Measurements from ENCODE around the gene EFCAB12. TPM values are rescaled to one million over a fixed set of nuclear protein-coding genes. Genes with fewer than 3 reads are reported as not detected.
A peak's percentile ranks its signal among the peaks of the same experiment; 100 is the strongest.

Gene EFCAB12
- polyA plus RNA-seq, 2 of the 4 experiments (the other 2 are of a cell fraction): 0.62 to 1.1 TPM

- Histone ChIP-seq H3K4me2 (peak overlapping the region; percentile 37; the same call in 1 of the 3 replicates), H3K4me1 (peaks cover 7% of the 10 kb centered on the region; the same call in 1 of the 3 replicates), H3K27ac (peak overlapping the region in 1 of 2 experiments; percentile 75; a peak in 3 of 6 replicates), H3K4me3 (no peak overlapping the region), H3K9me3 (no peaks in the 10 kb centered on the region)
- FAIRE-seq (no peak), DNase-seq (ENCODE audit: low read depth in 1 of 2, low spot score in 1 of 2) (peak in 1 of 2 experiments; percentile 16), ATAC-seq (peak; percentile 44 to 55; a peak in 3 of 6 replicates)
- ChIA-PET POLR2A (no interaction called here), CTCF (interaction anchor here (1.2 kb wide), 1 partner anchor 15 kb away, joined by 3 read pairs; no protein-coding TSS in a partner anchor)
- WGBS (ENCODE audit: missing lambda C conversion rate): 57% methylated on average over 10 of the region's 18 CpGs
- TF ChIP-seq EHF (CRISPR knock-in tag; IDR thresholded peaks at IDR 0.05) (no peak), KDM1A (IDR thresholded peaks at IDR 0.05; ENCODE audit: low read depth) (0 out of 2 replicates have a peak, but pooled peaks have one; percentile 44), PHF8 (IDR thresholded peaks at IDR 0.05; ENCODE audit: borderline replicate concordance, low read depth) (no peak), ATOH8 (CRISPR knock-in tag; IDR thresholded peaks at IDR 0.05; ENCODE audit: low read depth) (no peak)
Measured at GRCh38 chr3:129358772-129359371, 69.6 kb downstream of the EFCAB12 start.

- DNase-seq (ENCODE audit: low read depth in 1 of 2, low spot score in 1 of 2): no peak
- CTCF ChIA-PET: interaction anchor here (1.2 kb wide), 1 partner anchor 14 kb away, joined by 3 read pairs; no protein-coding TSS in a partner anchor
- WGBS (ENCODE audit: missing lambda C conversion rate): 85% methylated on average over 10 of the region's 13 CpGs
Measured at GRCh38 chr3:129358177-129358771, 70.2 kb downstream of the EFCAB12 start.

DNA sequence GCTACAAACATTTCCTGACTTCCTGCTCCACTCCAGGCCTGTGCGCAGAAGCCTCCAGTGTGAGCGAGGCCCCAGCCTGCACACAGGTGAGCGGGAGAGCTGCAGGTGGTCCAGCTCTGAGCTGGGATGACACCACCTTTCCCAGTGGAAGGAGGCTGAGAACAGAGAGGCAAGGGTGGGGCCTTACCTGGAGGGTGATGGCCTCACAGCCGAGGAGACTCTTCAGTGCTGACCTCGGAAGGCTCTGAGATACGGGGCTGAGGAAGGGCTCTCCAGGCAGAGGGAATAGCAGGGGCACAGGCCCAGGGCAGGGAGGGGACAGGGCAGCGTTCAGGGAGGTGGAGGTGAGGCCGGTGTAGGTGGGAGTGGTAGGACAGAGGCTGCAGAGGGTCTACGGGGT is 70.8 kb downstream of the EFCAB12 start:
- DNase-seq (ENCODE audit: low read depth in 1 of 2, low spot score in 1 of 2): no peak
- Histone ChIP-seq H3K4me3 (no peak overlapping the region), H3K9me3 (no peaks in the 10 kb centered on the region), H3K27ac (no peak overlapping the region), H3K4me1 (peaks cover 7% of the 10 kb centered on the region; the same call in 1 of the 3 replicates), H3K4me2 (no peak overlapping the region)
- whole genome bisulfite sequencing (ENCODE audit: missing lambda C conversion rate): 81% methylated on average over 6 of the region's 9 CpGs
- 0 out of 6 replicates have a peak, but pooled peaks of 1 of the 2 experiments have one; percentile 13 for ATAC-seq
- no peak for TF ChIP-seq EP300 (IDR thresholded peaks at IDR 0.05)
- TF ChIP-seq HDAC2 (IDR thresholded peaks at IDR 0.05): no peak
- no peak for TF ChIP-seq ZSCAN20 (CRISPR knock-in tag; IDR thresholded peaks at IDR 0.05)
- TF ChIP-seq POLR2AphosphoS2 (conservative IDR thresholded peaks at IDR 0.05; ENCODE audit: low read length): no peak
- TF ChIP-seq, protein P1, sequence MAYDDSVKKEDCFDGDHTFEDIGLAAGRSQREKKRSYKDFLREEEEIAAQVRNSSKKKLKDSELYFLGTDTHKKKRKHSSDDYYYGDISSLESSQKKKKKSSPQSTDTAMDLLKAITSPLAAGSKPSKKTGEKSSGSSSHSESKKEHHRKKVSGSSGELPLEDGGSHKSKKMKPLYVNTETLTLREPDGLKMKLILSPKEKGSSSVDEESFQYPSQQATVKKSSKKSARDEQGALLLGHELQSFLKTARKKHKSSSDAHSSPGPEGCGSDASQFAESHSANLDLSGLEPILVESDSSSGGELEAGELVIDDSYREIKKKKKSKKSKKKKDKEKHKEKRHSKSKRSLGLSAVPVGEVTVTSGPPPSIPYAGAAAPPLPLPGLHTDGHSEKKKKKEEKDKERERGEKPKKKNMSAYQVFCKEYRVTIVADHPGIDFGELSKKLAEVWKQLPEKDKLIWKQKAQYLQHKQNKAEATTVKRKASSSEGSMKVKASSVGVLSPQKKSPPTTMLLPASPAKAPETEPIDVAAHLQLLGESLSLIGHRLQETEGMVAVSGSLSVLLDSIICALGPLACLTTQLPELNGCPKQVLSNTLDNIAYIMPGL (CRISPR knock-in tag; IDR thresholded peaks at IDR 0.05; ENCODE audit: borderline replicate concordance): no peak
- no peak for TF ChIP-seq ZC3H11A (IDR thresholded peaks at IDR 0.05)
- no peak for TF ChIP-seq CHD4 (IDR thresholded peaks at IDR 0.05; ENCODE audit: borderline replicate concordance)
- ChIA-PET POLR2A (no interaction called here), CTCF (interaction anchor here (0.6 to 1.2 kb wide), 2 partner anchors 10 to 14 kb away, joined by 3 read pairs; no protein-coding TSS in a partner anchor)
- no peak for FAIRE-seq

More at GRCh38 chr3:129358177-129358771, 70.2 kb downstream of the EFCAB12 start:
- POLR2A ChIA-PET: no interaction called here
- TF ChIP-seq MYC (IDR thresholded peaks at IDR 0.05; ENCODE audit: borderline replicate concordance, low read length) (no peak), EHMT2 (IDR thresholded peaks at IDR 0.05; ENCODE audit: low read depth) (no peak), JUN (IDR thresholded peaks at IDR 0.05) (no peak), ZNF302 (CRISPR knock-in tag; IDR thresholded peaks at IDR 0.05) (no peak)
- ATAC-seq (no peak), FAIRE-seq (no peak)
- Histone ChIP-seq H3K4me2 (no peak overlapping the region), H3K4me3 (no peak overlapping the region), H3K27ac (peak overlapping the region in 1 of 2 experiments; percentile 75; a peak in 1 of 6 replicates), H3K4me1 (peaks cover 7% of the 10 kb centered on the region; the same call in 1 of the 3 replicates), H3K9me3 (no peaks in the 10 kb centered on the region)

Measured in A549 (cell line).